Endodermal cell (in vitro differentiated cells): ENCODE measurements around the gene GSTO2. TPM values are rescaled to one million over a fixed set of nuclear protein-coding genes. Genes with fewer than 3 reads are reported as not detected.

Source experiments
- DNase-seq: peaks from one replicate; pipeline ENCODE4 v3.0.0-alpha.2; 2017
- H3K27ac ChIP-seq: 2 replicates; pipeline ENCODE4 v1.5.1; 2013; ENCODE audit warnings: mild to moderate bottlenecking, low read depth, low read length, moderate library complexity
- H3K27me3 ChIP-seq: 2 replicates; pipeline ENCODE4 v1.6.1; 2013; ENCODE audit warnings: mild to moderate bottlenecking, low read length, moderate library complexity; ENCODE audit not compliant: insufficient read depth, control insufficient read depth, poor library complexity, severe bottlenecking
- H3K36me3 ChIP-seq: 2 replicates; pipeline ENCODE4 v1.7.0; 2013; ENCODE audit warnings: mild to moderate bottlenecking, low read length, moderate library complexity; ENCODE audit not compliant: control insufficient read depth, insufficient read depth
- H3K4me1 ChIP-seq: one replicate; pipeline ENCODE4 v1.7.0; 2013; ENCODE audit warnings: low read length; ENCODE audit not compliant: control insufficient read depth, insufficient read depth
- H3K4me3 ChIP-seq: 2 replicates; pipeline ENCODE4 v1.5.1; 2013; ENCODE audit warnings: mild to moderate bottlenecking, low read length, moderate library complexity
- H3K9ac ChIP-seq: 2 replicates; pipeline ENCODE4 v1.6.1; 2013; ENCODE audit warnings: mild to moderate bottlenecking, low read length, moderate library complexity; ENCODE audit not compliant: poor library complexity, severe bottlenecking; ENCODE audit errors: extremely low read depth
- H3K9me3 ChIP-seq: 2 replicates; pipeline ENCODE4 v1.6.1; 2013; ENCODE audit warnings: mild to moderate bottlenecking, low read length, moderate library complexity; ENCODE audit not compliant: control insufficient read depth
- H3K27ac Mint-ChIP-seq: 2 replicates; pipeline ENCODE4 v1.8.0; 2020; ENCODE audit warnings: mixed read lengths
- H3K27me3 Mint-ChIP-seq: 2 replicates; pipeline ENCODE4 v1.8.0; 2021; ENCODE audit warnings: mild to moderate bottlenecking, mixed read lengths; ENCODE audit not compliant: insufficient read depth
- H3K36me3 Mint-ChIP-seq: 2 replicates; pipeline ENCODE4 v1.8.0; 2020; ENCODE audit warnings: low read depth, mixed read lengths
- H3K4me1 Mint-ChIP-seq: 2 replicates; pipeline ENCODE4 v1.8.0; 2020; ENCODE audit warnings: mixed read lengths
- H3K4me3 Mint-ChIP-seq: 2 replicates; pipeline ENCODE4 v1.8.0; 2020; ENCODE audit warnings: mild to moderate bottlenecking, moderate library complexity, mixed read lengths
- H3K9me3 Mint-ChIP-seq: 2 replicates; pipeline ENCODE4 v1.8.0; 2020; ENCODE audit warnings: mild to moderate bottlenecking, mixed read lengths
- CTCF ChIP-seq: fragments of 200-600 bp; sonication (generic); conservative IDR thresholded peaks from 2 replicates; pipeline ENCODE4 v1.5.0; 2021; ENCODE audit warnings: antibody characterized with exemption, mild to moderate bottlenecking
- WGBS, 2 experiments: methylation state at CpG; one replicate each; pipeline versions ENCODE4 v1.1.5 to v1.1.7; 2013; ENCODE audit warnings: missing lambda C conversion rate in 2 of 2, mixed read lengths in 1 of 2; ENCODE audit not compliant: insufficient coverage in 1 of 2, insufficient read length in 1 of 2; 5-methylcytosine and 5-hydroxymethylcytosine counted together
- total RNA-seq, 2 donors: library from RNA; stranded (reverse); fragmentation: NEBNext Ultra II Directional in 1 of 2; extraction: Animal tissue kit (Norgen Biotek cat#: 25700) in 1 of 2; gene quantifications; 2 replicates in 1 of 2; 3 replicates in 1 of 2; pipeline ENCODE4 v1.2.1, GENCODE V29; 2021

The GSTO2 gene
- total RNA-seq, 2 donors from 2014 or later: 17.8 to 18.8 TPM

- Mint-ChIP-seq H3K36me3 (peaks cover 38% of the 10 kb centered on the region), H3K4me3 (peak overlapping the region; percentile 85), H3K9me3 (peaks cover 1% of the 10 kb centered on the region), H3K27me3 (no peaks in the 10 kb centered on the region), H3K4me1 (peaks cover 5% of the 10 kb centered on the region), H3K27ac (peak overlapping the region; percentile 96)
- peaks cover 4% of the 10 kb centered on the region for H3K4me1 ChIP-seq
- no peaks in the 10 kb centered on the region for H3K9me3 ChIP-seq
- no peak for DNase-seq
- peak overlapping the region; percentile 91 for H3K4me3 ChIP-seq
- H3K27me3 ChIP-seq: no peaks in the 10 kb centered on the region
- 94 to 95% methylated on average over 11 to 14 of the region's 14 CpGs for WGBS, 2 experiments
- peaks cover 56% of the 10 kb centered on the region for H3K36me3 ChIP-seq
- peak overlapping the region; percentile 86 for H3K9ac ChIP-seq
- H3K27ac ChIP-seq: no peak overlapping the region
- no peak for TF ChIP-seq CTCF
These were observed 1.1 kb upstream of the GSTO2 start for GRCh38 chr10:104267721-104268404.

GRCh38 chr10:104268405-104268712 lies 625 bp upstream of the GSTO2 start:
- 18 to 31% methylated on average over 9 to 10 of the region's 10 CpGs for whole genome bisulfite sequencing, 2 experiments
- peaks cover 1% of the 10 kb centered on the region for H3K9me3 Mint-ChIP-seq
- no peak for TF ChIP-seq CTCF
- no peaks in the 10 kb centered on the region for H3K27me3 Mint-ChIP-seq
- peaks cover 4% of the 10 kb centered on the region for H3K4me1 ChIP-seq
- peaks cover 5% of the 10 kb centered on the region for H3K4me1 Mint-ChIP-seq
- peak overlapping the region; percentile 96 for H3K27ac Mint-ChIP-seq
- H3K27ac ChIP-seq: peak overlapping the region; percentile 70
- H3K9ac ChIP-seq: peak overlapping the region; percentile 86
- H3K4me3 Mint-ChIP-seq: peak overlapping the region; percentile 85
- no peak for DNase-seq
- no peaks in the 10 kb centered on the region for H3K9me3 ChIP-seq
- H3K36me3 Mint-ChIP-seq: peaks cover 38% of the 10 kb centered on the region
- H3K36me3 ChIP-seq: peaks cover 52% of the 10 kb centered on the region
- peak overlapping the region; percentile 91 for H3K4me3 ChIP-seq
- H3K27me3 ChIP-seq: no peaks in the 10 kb centered on the region

- Histone ChIP-seq H3K9ac (no peak overlapping the region), H3K9me3 (no peaks in the 10 kb centered on the region), H3K4me1 (no peaks in the 10 kb centered on the region), H3K27ac (no peak overlapping the region), H3K36me3 (peaks cover 3% of the 10 kb centered on the region), H3K4me3 (no peak overlapping the region), H3K27me3 (peaks cover 9% of the 10 kb centered on the region)
- Mint-ChIP-seq H3K36me3 (peaks cover 2% of the 10 kb centered on the region), H3K27ac (no peak overlapping the region), H3K27me3 (peaks cover 10% of the 10 kb centered on the region), H3K4me1 (peaks cover 23% of the 10 kb centered on the region), H3K4me3 (no peak overlapping the region), H3K9me3 (peaks cover 1% of the 10 kb centered on the region)
- WGBS, 2 experiments: 100% methylated on average over 1 of the region's 1 CpG; no CpG with 5 or more reads in 1 of the 2 experiments
- DNase-seq: no peak
- TF ChIP-seq CTCF: no peak
These were observed 4.3 kb downstream of the GSTO2 start for GRCh38 chr10:104273286-104273685.
